ENCODE results near the gene PIH1D1. TPM values are rescaled to one million over a fixed set of nuclear protein-coding genes. Genes with fewer than 3 reads are reported as not detected.
A peak's percentile ranks its signal among the peaks of the same experiment; 100 is the strongest.

PIH1D1 gene
- polyA plus RNA-seq (2012; ENCODE audit: missing spikeins) = 114 TPM

- TF ChIP-seq POLR2AphosphoS5 (IDR thresholded peaks at IDR 0.05; ENCODE audit: low read depth, low read length) (peak; percentile 83), TAF1 (IDR thresholded peaks at IDR 0.05; ENCODE audit: borderline replicate concordance, low read depth, low read length) (peak; percentile 35; the same call in 1 of the 2 replicates), POLR2A (IDR thresholded peaks at IDR 0.05; ENCODE audit: low read depth, low read length) (peak; percentile 68)
- peak; percentile 80 for DNase-seq (ENCODE audit: insufficient read length)
- FAIRE-seq = peak; percentile 96
These were observed at the start of gene PIH1D1 for GRCh38 chr19:49451430-49452181. TSS of gene PIH1D1 (minus strand) at chr19:49451814. CDS start at chr19:49451574, 240 bp downstream.

GRCh38 chr19:49499030-49499670, 47.5 kb upstream of the PIH1D1 start:
- no peak for FAIRE-seq
- DNase-seq (ENCODE audit: insufficient read length) = no peak
- no peak for TF ChIP-seq POLR2A (IDR thresholded peaks at IDR 0.05; ENCODE audit: low read depth, low read length)
- no peak for TF ChIP-seq TAF1 (IDR thresholded peaks at IDR 0.05; ENCODE audit: borderline replicate concordance, low read depth, low read length)

GRCh38 chr19:49498475-49498874, 46.9 kb upstream of the PIH1D1 start:
- no peak for TF ChIP-seq TAF1 (IDR thresholded peaks at IDR 0.05; ENCODE audit: borderline replicate concordance, low read depth, low read length)
- TF ChIP-seq POLR2A (IDR thresholded peaks at IDR 0.05; ENCODE audit: low read depth, low read length) = no peak
- no peak for DNase-seq (ENCODE audit: insufficient read length)
- FAIRE-seq = no peak

- TF ChIP-seq TAF1 (IDR thresholded peaks at IDR 0.05; ENCODE audit: borderline replicate concordance, low read depth, low read length) (no peak), POLR2A (IDR thresholded peaks at IDR 0.05; ENCODE audit: low read depth, low read length) (no peak; the same call in 1 of the 2 replicates), POLR2AphosphoS5 (IDR thresholded peaks at IDR 0.05; ENCODE audit: low read depth, low read length) (no peak)
These were observed 46.1 kb upstream of the PIH1D1 start for GRCh38 chr19:49497789-49498103.

GRCh38 chr19:49497047-49497788, 45.6 kb upstream of the PIH1D1 start:
- DNase-seq (ENCODE audit: insufficient read length) (peak; percentile 58), FAIRE-seq (peak; percentile 24)
- TF ChIP-seq POLR2AphosphoS5 (IDR thresholded peaks at IDR 0.05; ENCODE audit: low read depth, low read length) (peak; percentile 70; the same call in 1 of the 2 replicates), TAF1 (IDR thresholded peaks at IDR 0.05; ENCODE audit: borderline replicate concordance, low read depth, low read length) (peak; percentile 12; the same call in 1 of the 2 replicates), POLR2A (IDR thresholded peaks at IDR 0.05; ENCODE audit: low read depth, low read length) (peak; percentile 64; the same call in 1 of the 2 replicates)

More at GRCh38 chr19:49497789-49498103, 46.1 kb upstream of the PIH1D1 start:
- no peak for FAIRE-seq
- DNase-seq (ENCODE audit: insufficient read length) = no peak

- DNase-seq (ENCODE audit: insufficient read length) = no peak
- TF ChIP-seq POLR2A (IDR thresholded peaks at IDR 0.05; ENCODE audit: low read depth, low read length) (no peak), TAF1 (IDR thresholded peaks at IDR 0.05; ENCODE audit: borderline replicate concordance, low read depth, low read length) (no peak), POLR2AphosphoS5 (IDR thresholded peaks at IDR 0.05; ENCODE audit: low read depth, low read length) (no peak)
- FAIRE-seq = no peak
These were observed 45.0 kb upstream of the PIH1D1 start for GRCh38 chr19:49496574-49497008.

- TF ChIP-seq TAF1 (IDR thresholded peaks at IDR 0.05; ENCODE audit: borderline replicate concordance, low read depth, low read length) = no peak
- peak; percentile 98 for TF ChIP-seq POLR2AphosphoS5 (IDR thresholded peaks at IDR 0.05; ENCODE audit: low read depth, low read length)
- peak; percentile 96 for TF ChIP-seq POLR2A (IDR thresholded peaks at IDR 0.05; ENCODE audit: low read depth, low read length)
- FAIRE-seq (no peak), DNase-seq (ENCODE audit: insufficient read length) (no peak)
These were observed 41.2 kb upstream of the PIH1D1 start for GRCh38 chr19:49492573-49493405.

GRCh38 chr19:49491804-49492572, 40.4 kb upstream of the PIH1D1 start:
- TF ChIP-seq POLR2A (IDR thresholded peaks at IDR 0.05; ENCODE audit: low read depth, low read length) (no peak), POLR2AphosphoS5 (IDR thresholded peaks at IDR 0.05; ENCODE audit: low read depth, low read length) (no peak), TAF1 (IDR thresholded peaks at IDR 0.05; ENCODE audit: borderline replicate concordance, low read depth, low read length) (no peak)
- FAIRE-seq (no peak), DNase-seq (ENCODE audit: insufficient read length) (no peak)

GRCh38 chr19:49491030-49491803, 39.6 kb upstream of the PIH1D1 start:
- DNase-seq (ENCODE audit: insufficient read length) (no peak), FAIRE-seq (no peak)
- no peak for TF ChIP-seq TAF1 (IDR thresholded peaks at IDR 0.05; ENCODE audit: borderline replicate concordance, low read depth, low read length)
- TF ChIP-seq POLR2A (IDR thresholded peaks at IDR 0.05; ENCODE audit: low read depth, low read length) = 0 out of 2 replicates have a peak, but pooled peaks have one; percentile 15
- peak; percentile 41; the same call in 1 of the 2 replicates for TF ChIP-seq POLR2AphosphoS5 (IDR thresholded peaks at IDR 0.05; ENCODE audit: low read depth, low read length)
